HG02938 (cell line): Measurements from ENCODE around the gene CMBL.
A peak's percentile ranks its signal among the peaks of the same experiment; 100 is the strongest.

Experiments
- ATAC-seq: cut with Tn5 transposase; IDR thresholded peaks from one replicate; pipeline ENCODE4 v1.9.1; 2021; ENCODE audit warnings: mild to moderate bottlenecking, moderate library complexity; ENCODE audit not compliant: unreplicated experiment

CMBL gene

DNA sequence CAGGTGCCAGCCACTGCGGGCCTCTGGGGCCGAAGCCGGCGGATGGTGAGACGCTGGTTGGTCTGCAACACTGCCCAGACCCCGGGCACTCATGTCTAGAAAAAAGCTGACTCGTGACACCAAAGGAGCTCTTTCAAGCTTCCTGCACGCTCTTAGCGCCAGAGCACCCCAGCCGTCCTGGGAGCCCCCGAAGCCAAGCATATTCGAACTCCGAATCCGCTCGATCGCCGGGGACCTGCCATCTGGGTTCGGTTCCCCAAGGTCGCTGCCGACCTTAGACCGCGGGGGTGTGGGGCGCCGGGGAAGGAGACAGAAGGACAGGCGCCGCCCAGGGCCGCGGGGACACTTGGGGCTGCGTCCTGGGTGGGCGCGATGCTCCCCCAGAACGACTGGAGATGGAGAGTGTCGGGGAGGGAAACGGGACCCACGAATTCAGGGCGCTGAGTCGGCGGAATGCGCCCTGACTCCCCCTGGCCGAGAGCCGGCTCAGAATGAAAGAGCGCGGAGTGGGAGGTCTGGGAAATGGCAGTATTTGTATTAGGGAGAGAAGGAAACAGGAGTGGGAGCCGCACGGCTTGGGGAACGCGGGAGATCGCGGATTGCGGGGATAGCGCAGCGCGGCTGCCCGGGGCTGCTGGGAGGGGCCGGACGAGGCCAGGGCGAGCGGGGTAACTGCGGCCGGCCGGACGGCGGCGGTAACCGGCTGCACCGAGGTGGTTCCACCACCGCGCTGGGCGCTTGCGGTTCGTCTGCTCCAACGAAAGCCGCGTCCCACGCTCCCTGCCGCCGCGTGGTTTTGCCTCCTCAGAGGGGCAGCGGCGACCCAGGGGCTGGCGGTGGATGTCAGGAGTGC, 25.7 kb upstream of the CMBL start:
- peak; percentile 44 for ATAC-seq

DNA sequence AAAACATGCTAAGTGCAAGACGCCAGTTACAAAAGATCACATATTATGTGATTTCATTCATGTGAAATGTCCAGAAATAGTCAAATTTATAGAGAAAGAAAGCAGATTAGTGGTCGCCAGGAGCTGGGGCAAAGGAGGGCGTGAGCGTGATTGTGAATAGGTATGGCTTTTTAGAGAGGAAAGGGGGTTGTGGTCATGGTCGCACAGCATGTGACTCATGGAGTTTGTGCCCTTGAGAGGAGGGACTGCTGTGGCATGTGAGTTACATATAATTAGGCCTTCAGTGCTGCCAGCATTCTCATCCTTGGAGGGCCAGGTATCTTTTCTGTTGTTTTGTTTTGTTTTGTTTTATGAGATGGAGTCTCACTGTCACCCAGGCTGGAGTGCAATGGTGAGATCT, 24.6 kb upstream of the CMBL start:
- ATAC-seq, result no peak

DNA sequence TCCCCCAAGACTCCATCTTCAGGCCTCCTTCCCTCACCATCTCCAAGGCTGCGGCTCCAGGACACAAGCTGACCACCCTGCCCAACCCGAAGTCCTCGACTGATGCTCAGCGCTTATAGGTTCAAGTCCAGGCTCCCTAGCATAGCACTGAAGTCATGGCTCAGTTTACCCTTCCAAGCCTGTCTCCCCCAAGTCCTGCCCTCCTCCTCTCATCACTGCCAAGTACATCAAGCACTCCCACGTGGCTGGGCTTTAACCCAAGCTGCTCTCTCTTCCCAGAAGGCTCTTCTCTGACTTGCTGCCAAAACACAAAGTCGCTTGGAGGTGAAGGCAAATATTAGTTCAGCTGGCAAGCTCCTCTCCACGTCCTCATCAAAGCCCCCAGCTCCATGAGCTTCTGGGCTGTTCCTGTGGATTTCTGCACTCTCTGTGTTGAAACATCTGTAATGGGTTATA, 23.7 kb upstream of the CMBL start:
- ATAC-seq, result no peak

DNA sequence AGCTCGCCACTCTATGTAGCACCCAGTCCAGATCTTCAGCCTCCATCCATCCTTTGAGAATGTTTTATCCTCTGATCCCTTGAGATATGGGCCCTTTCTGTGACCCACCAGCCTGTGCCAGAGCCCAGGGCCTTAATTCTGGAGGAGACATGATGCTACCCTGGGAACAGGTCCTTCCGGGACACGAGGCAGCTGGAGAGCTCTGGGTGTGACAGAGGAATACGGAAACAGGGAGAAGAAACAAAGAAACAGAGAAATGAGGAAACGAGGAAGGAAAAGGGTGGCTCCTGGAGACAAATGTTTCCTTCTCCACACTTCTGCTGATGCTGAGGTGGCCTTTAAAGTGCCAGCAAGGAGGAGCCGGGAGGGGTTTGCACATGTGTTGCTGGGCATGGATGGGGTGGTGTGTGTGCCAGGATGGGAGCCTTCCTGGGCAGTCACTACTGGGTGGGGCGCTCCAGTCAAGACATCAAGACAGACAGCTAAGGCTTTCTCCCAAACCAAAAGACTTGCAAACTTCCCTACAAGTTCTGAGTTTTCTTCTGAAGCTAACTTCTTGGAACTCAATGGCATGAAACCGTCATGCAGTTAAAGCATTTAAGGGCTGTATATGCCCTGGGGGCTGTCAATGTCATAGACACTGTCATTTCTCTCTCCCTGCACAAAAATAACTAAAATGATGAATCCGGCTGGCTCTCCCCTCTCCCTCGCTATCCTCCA, 23.0 kb upstream of the CMBL start:
- no peak for ATAC-seq

DNA sequence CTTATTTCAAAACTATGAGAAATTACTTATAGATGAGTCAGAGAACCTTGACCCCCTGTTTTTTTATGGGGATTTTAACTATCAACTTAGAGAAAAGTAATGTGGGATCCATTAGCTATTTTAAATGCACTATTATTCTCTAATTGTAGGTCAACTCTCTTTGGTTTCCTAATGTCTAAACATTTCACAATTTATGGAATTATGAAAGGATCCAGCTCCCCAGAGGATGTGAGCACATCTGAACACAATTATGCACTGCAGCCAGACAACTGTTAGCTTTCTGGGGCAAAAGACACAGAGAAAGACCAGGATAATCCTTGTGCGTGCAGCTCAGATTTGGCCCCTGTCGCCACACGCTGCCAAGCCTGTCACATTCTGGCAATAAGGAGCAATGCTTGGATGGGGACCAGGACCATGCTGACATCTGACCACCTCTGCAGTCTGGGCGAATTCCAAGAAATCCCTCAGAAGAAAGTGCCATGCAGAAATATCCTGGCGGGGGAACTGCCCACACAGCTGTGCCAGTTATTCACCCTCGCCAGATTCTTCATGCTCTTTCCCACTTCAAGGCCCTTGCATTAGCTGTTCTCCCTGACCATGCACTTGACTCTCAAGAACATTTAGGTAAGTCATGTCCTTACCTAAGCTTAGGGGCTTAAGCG, 22.2 kb upstream of the CMBL start:
- ATAC-seq, result no peak

DNA sequence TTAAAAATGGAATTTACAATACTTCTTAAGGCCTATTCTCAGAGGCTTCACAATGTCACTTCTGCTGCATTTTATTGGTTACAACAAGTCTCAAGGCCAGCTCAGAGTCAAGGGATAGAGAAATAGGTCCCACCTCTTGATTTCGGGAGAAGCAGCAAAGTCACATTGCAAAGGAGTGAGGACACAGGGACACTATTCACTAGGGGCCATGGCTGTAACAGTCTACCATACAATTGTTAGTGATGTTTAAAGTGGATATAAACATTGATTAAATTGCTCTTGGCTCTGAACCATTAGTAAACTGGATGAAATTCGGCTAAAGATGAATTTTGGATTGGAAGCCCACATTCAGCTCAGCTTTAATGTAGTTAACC, 21.7 kb upstream of the CMBL start:
- ATAC-seq, result no peak

DNA sequence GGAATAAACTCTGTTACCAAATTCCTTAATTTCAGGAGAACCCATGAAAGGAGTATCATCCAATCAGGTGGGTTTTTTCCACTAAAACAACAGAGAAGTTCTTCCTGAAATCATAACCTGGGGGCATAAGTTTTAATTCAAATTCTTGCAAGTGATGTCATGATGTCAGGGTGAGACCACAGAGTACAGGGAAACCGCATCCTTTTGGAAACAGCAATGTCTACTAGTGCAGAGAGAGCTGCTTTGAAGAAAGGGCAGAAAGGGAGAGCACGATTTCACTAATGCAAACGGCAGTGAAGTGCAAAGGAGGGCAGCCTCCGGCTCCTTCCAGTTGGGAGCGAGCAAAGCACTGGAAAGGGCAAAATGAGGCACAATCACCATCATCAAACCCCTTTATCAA, 20.6 kb upstream of the CMBL start:
- ATAC-seq, result no peak

DNA sequence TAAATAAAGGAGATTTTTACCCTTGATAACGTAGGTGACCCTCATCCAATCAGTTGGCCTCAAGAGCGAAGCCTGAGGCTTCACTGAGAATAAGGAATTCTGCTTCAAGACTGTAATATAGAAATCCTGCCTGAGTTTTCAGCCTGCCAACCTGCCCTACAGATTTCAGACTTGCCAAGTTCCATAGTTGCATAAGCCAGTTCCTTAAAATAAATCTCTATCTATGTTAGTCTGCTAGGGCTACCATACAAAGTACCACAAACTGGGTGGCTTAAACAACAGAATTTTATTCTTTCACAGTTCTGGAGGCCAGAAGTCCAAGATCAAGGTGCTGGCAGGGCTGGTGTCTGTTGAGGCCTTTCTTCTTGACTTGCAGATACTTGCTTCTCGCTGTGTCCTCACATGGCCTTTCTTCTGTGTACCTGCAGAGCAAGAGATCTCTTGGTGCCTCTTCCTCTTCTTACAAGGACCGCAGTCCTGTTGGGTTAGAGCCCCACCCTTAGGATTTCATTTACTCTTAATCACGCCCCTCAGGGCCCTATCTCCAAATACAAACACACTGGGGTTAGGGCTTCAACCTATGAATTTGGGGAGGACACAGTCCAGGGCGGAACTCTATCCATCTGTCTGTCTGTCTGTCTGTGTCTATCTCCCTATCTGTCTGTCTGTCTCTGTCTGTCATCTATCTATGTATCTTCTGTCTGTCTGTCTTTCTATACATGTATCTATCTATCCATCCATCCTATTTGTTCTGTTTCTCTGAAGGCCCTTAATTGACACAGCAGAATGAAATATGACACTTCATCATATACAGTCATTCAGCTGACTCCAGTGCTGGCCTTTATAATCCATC, 17.0 kb upstream of the CMBL start:
- no peak for ATAC-seq

DNA sequence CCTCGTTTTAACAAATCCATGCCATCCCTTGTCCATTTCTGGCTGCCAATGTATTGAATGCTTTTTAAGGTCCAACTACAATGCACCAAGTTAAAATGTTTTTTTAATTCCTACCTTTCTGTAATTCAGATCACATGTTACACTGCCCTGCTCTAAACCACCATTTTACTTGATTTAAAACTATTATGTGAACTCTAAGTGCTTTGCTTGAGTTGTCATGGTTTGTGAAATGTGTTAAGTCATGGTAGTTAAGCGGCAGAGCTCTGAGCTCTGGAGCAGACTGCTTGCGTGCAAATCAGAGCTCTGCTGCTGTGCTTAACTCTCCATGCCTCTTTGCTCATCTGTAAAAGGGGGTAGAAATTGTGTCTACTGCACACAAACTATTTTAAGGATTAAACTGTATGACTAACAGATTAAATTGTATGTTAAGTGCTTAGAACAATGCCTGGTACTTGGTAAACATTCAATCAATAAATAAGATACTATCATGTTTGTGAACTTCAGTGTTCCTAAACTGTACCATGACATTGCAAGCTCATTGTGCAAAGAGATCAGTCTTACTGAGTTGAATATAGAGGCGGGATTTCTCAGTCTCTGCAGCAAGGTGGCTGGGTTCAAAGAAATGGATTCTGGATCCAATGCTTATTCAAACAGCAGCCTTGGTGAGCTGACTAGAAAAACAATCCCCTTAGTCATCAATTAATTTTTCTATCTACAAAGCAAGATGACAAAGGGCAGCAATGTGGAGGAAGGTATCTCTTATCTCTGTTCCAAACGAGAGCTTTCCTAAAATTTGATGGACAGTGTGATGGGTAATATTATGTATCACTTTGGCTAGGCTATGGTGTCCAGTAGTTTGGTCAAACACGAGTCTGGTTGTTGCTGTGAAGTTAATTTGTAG, 16.1 kb upstream of the CMBL start:
- ATAC-seq, result no peak

DNA sequence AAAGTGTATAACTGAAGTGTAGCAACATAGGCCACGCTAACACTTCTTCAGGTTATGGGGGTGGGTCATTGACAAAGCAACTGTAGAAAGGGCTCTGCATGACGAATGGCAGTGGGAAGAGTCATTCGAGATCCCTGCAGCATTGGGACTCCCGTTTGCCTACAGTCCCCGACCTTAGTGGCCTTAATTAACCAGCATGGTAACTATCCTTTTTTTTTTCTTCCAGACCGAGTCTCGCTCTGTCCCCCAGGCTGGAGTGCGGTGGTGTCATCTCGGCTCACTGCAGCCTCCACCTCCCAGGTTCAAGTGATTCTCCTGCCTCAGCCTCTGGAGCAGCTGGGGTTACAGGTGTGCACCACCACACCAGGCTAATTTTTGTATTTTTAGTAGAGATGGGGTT, 14.2 kb upstream of the CMBL start:
- no peak for ATAC-seq

DNA sequence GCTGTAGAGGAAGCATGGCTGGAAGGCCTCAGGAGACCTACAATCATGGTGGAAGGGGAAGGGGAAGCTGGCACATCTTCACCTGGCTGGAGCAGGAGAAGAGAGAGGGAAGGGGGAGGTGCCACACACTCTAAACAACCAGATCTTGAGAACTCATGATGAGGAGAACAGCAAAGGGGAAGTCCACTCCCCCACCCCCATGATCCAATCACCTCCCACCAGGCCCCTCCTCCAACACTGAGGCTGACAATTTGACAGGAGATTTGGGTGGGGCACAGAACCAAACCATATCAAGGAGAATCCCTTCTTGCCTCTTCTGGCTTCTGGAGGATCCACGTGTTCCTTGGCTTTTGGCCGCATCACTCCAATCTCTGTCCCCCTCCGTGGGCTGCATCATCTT, 13.1 kb upstream of the CMBL start:
- ATAC-seq, result no peak

DNA sequence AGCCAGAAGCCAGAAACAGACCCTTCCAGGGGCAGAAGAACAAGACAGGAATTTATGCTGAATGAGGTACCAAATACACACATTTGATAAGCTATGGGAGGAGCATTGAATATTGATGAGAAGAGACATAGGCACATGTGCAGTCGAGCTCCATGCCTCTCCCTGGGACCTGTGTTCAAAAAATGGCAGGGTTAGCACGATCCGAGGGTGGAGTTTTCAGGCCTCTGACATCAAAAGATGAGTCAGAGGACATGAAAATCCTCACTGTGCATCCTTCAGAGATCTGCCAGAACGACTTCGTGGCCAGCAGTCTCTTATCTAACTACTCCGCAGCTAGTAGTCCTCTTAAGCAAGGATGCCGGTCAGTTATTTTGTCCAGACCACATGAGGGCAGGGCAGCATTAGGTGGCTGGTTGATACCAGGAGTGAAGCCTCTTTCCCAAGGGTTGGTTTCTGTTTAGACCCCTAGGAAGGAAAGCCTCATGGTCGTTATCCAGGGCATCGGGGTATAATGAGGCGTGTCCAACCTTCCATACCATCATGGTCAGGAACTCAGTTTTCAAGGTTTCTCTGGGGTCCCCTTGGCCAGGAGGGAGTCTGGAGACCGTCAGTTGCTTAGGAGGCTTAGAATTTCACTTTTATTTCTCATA, 11.6 kb upstream of the CMBL start:
- no peak for ATAC-seq

DNA sequence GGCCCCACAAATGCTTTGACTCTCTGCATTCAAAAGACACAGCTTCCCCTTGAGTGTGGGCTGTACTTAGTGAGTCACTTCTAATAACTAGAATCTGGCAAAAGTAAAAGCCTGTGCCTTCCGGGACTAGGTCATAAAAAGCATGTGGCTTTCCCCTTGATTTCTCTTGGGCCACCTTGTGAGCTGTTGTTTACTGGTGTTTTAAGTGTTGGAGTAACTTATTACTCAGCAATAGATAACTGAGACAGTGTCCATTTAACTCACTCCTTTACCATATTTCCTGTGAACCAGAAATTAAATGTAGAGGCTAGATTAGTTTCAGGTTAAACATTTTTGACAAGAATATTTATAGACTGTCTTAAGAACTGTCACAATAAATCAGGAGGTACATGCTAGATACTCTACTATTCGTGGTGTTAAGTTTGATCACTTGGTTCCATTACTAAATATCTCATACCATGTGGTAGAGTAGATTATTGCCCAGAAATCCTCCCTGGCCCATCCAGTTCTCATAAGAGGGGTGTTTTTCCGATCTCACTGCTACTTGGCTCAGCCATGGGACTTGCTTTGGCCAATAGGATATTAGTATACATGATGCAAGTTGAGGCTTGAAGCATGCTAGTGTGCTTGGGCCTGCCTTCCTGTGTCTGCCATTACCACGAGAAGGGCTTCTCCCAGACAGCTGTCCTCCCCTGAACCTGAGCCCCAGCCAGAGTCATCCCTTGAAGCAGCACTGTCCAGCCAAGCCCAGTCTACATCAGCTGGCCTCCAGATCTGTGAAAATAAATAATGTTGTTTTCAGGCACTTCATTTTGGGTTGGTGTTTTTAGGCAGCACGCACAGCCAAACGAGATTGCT, 10.4 kb upstream of the CMBL start:
- ATAC-seq, result peak; percentile 82

DNA sequence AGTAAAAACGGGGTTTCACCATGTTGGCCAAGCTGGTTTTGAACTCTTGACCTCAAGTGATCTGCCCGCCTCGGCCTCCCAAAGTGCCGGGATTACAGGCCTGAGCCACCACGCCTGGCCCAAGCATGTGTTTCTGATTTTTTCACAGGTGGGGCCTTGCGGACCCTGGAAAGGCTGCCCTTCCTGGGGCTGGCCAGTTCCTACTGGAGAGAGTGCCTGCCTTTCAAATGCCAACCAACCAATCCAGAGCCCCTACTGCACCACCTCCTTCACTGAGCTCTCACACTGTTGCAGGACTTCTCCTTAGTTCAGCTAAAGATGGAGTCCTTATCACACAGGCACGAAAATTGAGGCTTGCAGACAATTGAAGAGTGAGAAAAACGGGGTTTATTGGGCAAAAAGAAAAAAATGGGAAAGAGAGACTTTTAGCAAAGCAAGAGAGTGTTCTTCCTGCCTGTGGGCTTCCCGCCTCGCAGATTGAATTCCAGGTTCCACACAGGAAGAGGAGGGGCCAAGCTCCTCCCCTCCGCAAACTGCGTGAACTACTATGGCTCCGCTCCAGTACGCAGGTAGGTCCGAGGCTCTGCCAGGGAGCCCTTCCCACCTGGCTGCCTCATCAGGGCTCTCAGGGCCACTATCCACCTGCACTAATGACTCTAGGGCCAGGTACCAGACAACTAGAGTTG, 8.3 kb upstream of the CMBL start:
- no peak for ATAC-seq

DNA sequence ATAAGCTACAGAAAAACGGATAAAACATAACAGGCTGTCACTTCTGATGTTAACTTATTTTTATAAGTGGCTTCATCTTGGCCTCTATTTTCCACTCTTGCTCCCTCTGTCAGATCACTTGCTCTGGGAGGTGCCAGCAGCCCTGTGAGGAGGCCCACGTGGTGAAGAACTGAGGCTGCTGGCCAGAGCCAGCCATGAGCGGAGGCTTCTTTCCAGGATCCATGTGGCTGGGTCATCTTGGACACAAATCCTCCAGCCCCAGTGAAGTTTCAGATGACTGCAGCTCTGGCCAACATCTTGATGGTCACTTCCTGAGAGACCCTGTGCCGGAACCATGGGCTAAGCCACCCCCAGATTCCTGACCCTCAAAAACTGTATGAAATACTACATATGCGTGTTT, 7.5 kb upstream of the CMBL start:
- ATAC-seq, result no peak

DNA sequence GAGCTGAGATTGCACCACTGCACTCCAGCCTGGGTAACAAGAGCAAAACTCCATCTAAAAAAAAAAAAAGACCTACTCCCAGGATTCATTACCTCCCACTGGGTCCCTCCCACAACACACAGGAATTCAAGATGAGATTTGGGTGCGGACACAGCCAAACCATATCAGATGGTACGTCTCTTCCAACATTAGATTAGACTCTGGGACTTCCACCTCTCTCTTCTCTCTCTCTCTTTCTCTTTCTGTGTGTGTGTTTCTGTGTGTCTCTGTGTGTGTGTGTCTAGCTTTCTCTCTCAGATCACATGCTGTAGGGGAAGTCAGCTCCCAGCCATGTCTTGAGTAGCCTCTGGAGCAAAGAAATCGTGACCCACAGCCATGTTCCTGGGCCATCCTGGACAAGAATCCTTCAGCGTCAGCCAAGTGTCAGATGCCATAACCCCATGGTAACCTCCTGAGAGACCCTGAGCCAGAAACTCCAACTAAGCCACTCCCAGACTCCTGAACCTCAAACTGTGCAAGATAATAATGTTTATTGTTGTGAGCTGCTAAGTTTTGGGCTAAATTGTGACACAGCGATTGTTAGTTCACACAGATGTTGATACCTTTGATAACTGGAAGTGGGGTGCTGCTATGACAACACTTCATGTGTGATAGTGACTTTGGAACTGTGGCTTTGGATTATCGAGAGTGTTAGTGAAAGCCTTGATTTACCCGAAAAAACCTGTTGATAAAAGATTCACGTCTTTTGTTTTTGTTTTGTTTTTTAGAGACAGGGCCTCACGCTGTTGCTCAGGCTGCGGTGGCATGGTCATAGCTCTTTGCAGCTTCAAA, 4.1 kb upstream of the CMBL start:
- ATAC-seq, result no peak
